Stomach (tissue), 4 donors: ENCODE data around the gene CDH12.

Experiments
- POLR2A ChIP-seq, 4 donors: fragments of 450-650 bp; IDR thresholded peaks; one replicate each; pipeline ENCODE4 v1.6.1; 2016; ENCODE audit warnings: antibody characterized with exemption in 4 of 4, control low read depth in 2 of 4, mild to moderate bottlenecking in 1 of 4, moderate library complexity in 1 of 4
- POLR2AphosphoS5 ChIP-seq, 3 donors: sonication (generic); formaldehyde crosslinking; IDR thresholded peaks; one replicate each; pipeline ENCODE4 v1.6.1; 2016; ENCODE audit warnings: antibody characterized with exemption in 3 of 3
- TF ChIP-seq, protein P1 (sequence below), 7 experiments: fragments of 450-650 bp in 4 of 7; fragments of 200-600 bp in 3 of 7; sonication (generic) in 3 of 7; IDR thresholded peaks; one replicate each; pipeline ENCODE4 v1.5.1; 2016 to 2019; ENCODE audit warnings: antibody characterized with exemption in 7 of 7, control low read depth in 2 of 7, mild to moderate bottlenecking in 1 of 7

DNA sequence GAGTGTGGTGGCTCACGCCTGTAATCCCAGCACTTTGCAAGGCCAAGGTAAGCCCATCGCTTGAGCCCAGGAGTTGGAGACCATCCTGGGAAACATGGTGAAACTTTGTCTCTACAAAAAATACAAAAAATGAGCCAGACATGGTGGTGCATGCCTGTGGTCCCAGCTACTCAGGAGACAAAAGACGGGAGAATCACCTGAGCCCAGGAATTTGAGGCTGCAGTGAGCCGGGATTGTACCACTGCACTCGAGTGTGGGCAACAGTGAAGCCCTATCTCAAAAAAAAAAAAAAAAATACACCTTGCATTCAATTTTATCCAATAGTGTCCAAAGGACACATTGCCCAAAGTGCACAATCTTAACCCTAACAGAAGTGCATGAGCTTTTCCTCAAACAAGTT lies 372.8 kb downstream of the CDH12 start:
- no peak for TF ChIP-seq POLR2AphosphoS5 (IDR thresholded peaks at IDR 0.05)
- no peak for TF ChIP-seq POLR2A (IDR thresholded peaks at IDR 0.05)
- TF ChIP-seq, protein P1, sequence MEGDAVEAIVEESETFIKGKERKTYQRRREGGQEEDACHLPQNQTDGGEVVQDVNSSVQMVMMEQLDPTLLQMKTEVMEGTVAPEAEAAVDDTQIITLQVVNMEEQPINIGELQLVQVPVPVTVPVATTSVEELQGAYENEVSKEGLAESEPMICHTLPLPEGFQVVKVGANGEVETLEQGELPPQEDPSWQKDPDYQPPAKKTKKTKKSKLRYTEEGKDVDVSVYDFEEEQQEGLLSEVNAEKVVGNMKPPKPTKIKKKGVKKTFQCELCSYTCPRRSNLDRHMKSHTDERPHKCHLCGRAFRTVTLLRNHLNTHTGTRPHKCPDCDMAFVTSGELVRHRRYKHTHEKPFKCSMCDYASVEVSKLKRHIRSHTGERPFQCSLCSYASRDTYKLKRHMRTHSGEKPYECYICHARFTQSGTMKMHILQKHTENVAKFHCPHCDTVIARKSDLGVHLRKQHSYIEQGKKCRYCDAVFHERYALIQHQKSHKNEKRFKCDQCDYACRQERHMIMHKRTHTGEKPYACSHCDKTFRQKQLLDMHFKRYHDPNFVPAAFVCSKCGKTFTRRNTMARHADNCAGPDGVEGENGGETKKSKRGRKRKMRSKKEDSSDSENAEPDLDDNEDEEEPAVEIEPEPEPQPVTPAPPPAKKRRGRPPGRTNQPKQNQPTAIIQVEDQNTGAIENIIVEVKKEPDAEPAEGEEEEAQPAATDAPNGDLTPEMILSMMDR (IDR thresholded peaks at IDR 0.05): no peak
